Skeletal muscle cell (primary cell): ENCODE measurements around the gene CCNE1.
"Not testable (repeated sequence)": the region's sequence is repeated elsewhere in the genome, so short reads cannot be mapped to it uniquely, and the experiment has no call there.

Experiments used
- DNase-seq: peaks from one replicate; pipeline ENCODE4 v3.0.0-alpha.2; 2010; ENCODE audit warnings: low read depth
- H3K4me3 ChIP-seq: 2 replicates; pipeline ENCODE4 v1.5.1; 2011; ENCODE audit warnings: low read depth, mild to moderate bottlenecking, control low read depth, low read length, moderate library complexity

CCNE1 gene

DNA sequence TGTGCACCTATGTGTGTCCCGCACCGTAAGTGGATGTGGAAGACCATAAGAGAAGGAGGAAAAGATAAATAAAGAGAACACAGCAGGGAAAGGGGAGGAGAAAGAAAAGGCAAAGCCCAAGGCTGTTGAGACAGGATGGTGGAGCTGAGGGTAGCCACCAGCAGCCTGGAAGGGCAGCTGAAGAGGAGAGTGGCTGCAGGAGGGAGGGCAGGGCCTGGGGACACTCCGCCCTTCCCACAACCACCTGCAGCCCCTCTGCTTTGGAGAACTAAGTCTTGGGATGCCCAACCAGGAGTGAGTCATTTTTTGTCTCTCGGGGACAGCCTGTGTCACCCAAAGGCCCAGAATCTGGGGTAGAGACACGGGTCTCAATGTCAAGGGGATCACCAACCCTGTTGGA, 26.4 kb upstream of the CCNE1 start:
- DNase-seq: no peak
- no peak overlapping the region for H3K4me3 ChIP-seq

GRCh38 chr19:29785955-29786589, 25.7 kb upstream of the CCNE1 start:
- no peak for DNase-seq
- H3K4me3 ChIP-seq: no peak overlapping the region

DNA sequence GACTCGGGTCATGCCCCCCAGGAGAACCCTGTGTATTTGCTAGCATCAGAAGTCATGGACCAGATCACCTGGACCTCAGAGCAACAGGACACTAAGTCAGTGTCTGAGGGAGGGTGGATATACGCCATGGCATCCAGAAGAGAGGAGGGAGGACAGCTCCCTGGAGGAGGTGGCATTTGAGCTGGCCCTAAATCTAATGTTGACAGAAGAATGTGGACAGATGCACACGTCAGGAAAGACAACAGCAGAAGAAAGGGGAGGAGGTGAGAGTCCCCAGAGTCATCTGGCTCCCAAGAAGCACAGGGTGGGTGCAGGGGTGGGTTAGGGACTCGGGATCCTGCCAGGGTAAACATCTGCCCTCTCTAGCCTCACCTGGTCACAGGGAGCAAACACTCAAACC, 24.5 kb upstream of the CCNE1 start:
- no peak overlapping the region for H3K4me3 ChIP-seq
- no peak for DNase-seq

DNA sequence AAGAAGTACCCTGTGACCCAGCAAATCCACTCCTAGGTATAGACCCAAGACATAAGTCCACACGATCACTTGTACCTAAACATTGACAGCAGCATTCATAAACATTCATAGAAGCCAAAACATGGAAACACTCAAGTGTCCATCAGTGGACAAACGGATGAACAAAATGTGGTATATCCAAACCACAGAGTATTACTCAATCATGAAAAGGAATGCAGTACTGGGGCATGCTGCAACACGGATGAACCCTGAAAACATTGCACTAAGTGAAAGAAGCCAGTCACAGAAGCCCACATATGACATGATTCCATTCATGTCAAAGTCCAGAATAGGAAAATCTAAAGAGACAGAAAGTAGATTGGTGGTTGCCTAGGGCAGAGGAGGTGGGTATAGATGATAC, 22.8 kb upstream of the CCNE1 start:
- no peak overlapping the region for H3K4me3 ChIP-seq
- no peak for DNase-seq

DNA sequence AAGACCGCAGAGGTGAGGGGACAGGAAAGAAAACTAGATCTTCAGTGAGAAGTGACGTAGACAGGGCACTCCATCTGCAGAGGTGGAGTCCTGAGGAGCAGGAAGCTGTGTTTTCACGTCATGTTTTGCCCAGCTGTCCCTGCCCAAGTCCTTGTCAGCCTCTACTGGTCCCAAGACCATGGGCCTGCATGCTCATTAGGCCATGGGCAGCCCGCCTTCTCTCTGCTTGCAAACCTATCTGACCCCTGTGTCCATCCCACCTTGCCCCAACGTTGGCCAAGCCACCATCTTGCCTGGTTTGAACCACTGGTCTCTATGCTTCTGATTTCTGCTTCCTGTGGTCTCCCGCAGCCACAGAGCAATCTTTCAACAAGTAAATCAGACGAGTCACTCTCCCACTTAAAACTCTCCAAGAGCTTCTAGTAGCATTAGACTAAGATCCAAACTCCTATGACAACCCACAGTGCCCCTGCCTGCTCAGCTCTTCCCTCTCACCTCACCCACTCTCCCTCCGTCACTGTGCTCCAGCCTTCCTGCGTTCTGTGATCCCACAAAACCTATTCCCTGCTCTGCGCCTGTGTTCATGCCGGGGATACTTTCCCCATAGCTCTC, 18.6 kb upstream of the CCNE1 start:
- no peak overlapping the region for H3K4me3 ChIP-seq
- no peak for DNase-seq

DNA sequence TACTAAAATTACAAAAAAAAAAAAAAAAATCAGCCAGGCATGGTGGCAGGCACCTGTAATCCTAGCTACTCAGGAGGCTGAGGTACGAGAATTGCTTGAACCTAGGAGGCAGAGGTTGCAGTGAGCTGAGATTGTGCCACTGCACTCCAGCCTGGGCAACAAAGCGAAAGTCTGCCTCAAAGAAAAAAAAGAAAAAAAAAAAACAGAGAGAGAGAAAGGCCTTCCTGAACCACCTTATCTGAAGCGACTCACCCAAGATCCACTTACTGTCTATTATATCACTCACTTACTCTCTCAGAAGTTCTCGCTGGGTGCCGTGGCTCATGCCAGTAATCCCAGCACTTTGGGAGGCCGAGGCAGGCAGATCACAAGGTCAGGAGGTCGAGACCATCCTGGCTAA, 17.3 kb upstream of the CCNE1 start:
- not testable (repeated sequence) for DNase-seq, H3K4me3 ChIP-seq

- no peak for DNase-seq
- H3K4me3 ChIP-seq: no peak overlapping the region
These were observed 16.2 kb upstream of the CCNE1 start for GRCh38 chr19:29795461-29796172.

- DNase-seq: no peak
- H3K4me3 ChIP-seq: no peak overlapping the region
These were observed 15.6 kb upstream of the CCNE1 start for GRCh38 chr19:29796173-29796573.

DNA sequence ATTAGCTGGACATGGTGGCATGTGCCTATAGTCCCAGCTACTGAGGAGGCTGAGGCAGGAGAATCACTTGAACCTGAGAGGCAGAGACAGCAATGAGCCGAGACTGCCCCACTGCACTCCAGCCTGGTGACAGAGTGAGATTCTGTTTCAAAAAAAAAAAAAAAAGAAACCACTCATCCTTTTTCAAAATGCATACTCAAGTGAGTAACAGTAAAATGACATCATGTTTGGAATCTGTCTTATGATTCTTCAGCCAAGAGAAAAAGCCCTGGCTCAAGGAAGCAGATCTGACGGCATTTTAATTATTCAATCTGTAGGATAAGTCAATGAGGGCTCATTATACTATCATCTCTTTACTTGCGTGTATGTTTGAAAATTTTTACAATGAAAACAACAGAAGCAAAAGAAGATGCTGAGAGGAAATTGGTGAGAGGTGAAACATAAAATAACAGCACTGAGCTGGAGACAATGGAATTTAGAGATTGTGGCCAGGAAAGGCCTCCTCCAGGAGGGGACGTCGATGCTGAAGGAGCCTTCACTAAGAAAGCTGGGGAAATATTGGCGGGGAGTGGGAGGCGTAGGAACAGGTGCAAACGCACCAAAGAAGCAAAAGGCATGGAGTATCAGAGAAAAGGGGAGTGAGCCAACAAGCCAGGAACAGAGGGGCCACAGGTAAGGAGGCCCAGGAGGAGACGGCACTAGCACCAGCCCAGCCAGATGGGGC, 12.9 kb upstream of the CCNE1 start:
- no peak overlapping the region for H3K4me3 ChIP-seq
- DNase-seq: peak; percentile 5

GRCh38 chr19:29800100-29800825, 11.5 kb upstream of the CCNE1 start:
- H3K4me3 ChIP-seq: no peak overlapping the region
- no peak for DNase-seq

- H3K4me3 ChIP-seq, DNase-seq: not testable (repeated sequence)
These were observed 7.8 kb upstream of the CCNE1 start for GRCh38 chr19:29803951-29804350.

- no peak for DNase-seq
- H3K4me3 ChIP-seq: no peak overlapping the region
These were observed 7.3 kb upstream of the CCNE1 start for GRCh38 chr19:29804493-29804892.

- no peak overlapping the region for H3K4me3 ChIP-seq
- no peak for DNase-seq
These were observed 6.5 kb upstream of the CCNE1 start for GRCh38 chr19:29805031-29805965.

DNA sequence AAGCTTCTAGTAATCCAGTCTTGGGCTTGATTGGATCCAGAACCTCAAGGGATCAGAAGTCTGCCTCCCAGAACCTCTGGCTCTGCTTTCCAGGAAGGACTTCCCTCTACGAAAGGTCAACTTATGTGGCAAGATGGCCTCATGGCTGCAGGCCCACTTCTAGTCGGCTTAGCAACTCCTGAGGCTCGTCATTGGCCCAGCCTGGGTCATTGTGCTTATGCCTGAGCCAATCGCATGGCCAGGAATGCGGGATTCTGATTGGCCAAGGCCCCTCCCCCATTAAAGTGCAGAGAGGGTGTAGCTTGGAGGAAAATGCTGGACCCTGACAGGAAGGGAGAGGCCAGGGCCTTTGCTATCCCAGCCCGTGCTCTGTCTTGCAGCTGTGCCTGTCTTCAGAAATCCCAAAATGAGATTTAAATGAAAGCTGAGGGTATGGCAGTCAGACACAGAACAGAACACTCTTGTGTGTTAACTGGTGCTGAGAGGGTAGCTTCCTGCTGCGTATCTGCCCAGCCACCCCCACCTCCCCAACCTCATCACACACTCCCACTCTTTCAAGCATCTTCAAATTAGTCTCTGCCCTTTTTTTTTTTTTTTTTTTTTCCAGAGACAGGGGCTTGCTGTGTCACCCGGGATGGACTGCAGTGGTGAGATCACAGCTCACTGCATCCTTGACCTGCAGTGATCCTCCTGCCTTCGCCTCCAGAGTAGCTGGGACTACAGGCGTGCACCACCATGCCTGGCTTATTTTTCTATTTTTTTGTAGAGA, 5.5 kb upstream of the CCNE1 start:
- DNase-seq: peak; percentile 13

DNA sequence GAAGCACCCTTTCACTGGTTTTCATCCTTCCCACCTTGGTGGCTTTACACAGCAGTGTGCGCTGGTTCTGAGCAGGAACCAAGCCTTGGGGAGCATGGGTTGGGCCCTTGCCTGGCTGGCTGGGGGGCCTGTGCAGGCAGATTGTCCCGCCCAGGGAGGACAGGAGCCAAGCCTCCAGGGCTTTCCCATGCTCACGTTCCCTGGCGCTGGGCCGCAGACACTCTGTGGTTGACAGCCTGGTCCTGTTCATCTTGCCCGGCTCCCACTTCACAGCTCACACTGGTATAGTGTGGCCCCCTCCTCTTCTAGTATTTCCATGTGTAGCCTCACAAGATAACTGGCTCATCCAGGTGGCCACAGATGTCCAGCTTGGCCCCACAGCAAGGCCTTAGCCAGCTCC, 4.6 kb upstream of the CCNE1 start:
- no peak overlapping the region for H3K4me3 ChIP-seq
- DNase-seq: no peak

More for the DNA sequence above, 5.5 kb upstream of the CCNE1 start:
- H3K4me3 ChIP-seq: no peak overlapping the region

DNA sequence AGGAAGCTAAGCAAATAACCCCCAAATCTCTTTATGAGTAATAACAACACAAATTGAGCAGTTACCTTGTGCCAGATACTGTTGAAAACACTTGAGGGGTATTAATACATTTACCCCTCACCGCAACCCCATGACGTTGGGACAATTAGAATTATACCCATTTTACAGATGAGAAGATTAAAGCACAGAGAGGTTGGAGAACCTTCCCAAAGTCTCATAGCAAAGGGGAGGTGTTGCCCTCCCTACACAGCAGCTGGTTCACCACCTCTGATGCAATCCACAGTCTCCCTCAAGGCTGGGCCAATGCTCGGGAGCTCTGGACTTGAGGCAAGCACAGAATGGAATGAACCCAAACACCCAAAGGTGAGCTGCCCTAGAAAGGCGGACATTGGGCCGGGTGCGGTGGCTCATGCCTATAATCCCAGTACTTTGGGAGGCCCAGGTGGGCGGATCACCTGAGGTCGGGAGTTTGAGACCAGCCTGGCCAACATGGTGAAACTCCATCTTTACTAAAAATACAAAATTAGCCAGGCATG, 3.9 kb upstream of the CCNE1 start:
- no peak overlapping the region for H3K4me3 ChIP-seq
- DNase-seq: no peak

- no peak for DNase-seq
- no peak overlapping the region for H3K4me3 ChIP-seq
These were observed 1.8 kb upstream of the CCNE1 start for GRCh38 chr19:29809795-29810503.
